Fibroblast of lung (primary cell): Measurements from ENCODE around the gene HNF4A.

Experiments used
- CTCF ChIP-seq, 2 donors: IDR thresholded peaks in 1 of 2; conservative IDR thresholded peaks in 1 of 2; 1 replicate in 1 of 2; 2 replicates in 1 of 2; pipeline ENCODE4 v1.5.1; 2011 to 2012; ENCODE audit warnings: low read length in 2 of 2, control low read depth in 1 of 2, inconsistent platforms in 1 of 2, low read depth in 1 of 2, mild to moderate bottlenecking in 1 of 2
- EZH2 ChIP-seq: IDR thresholded peaks from 2 replicates; pipeline ENCODE4 v1.5.1; 2012; ENCODE audit warnings: low read length, control low read depth, mild to moderate bottlenecking; ENCODE audit errors: missing control alignments

- no peak for TF ChIP-seq CTCF (conservative IDR thresholded peaks at IDR 0.05 in 1 of 2, IDR thresholded peaks at IDR 0.05 in 1 of 2; ENCODE audit: low read depth in 1 of 2, low read length in 2 of 2)
- TF ChIP-seq EZH2, result no peak
Measured at GRCh38 chr20:44309763-44310663, 45.5 kb upstream of the HNF4A start.
